T-helper 2 cell treated with Interferon-gamma antibody and Interleukin-4, amounts not matched to agents 5 μg/mL and 100 μg/mL, for 36 hours (primary cell): ENCODE data around the gene MAP2.
"Not testable (repeated sequence)": the region's sequence is repeated elsewhere in the genome, so short reads cannot be mapped to it uniquely, and the experiment has no call there.

Source experiments
- DNase-seq: peaks from one replicate; pipeline ENCODE4 v3.0.0; 2021; ENCODE audit warnings: low spot score
- H3K27ac Mint-ChIP-seq: one replicate; pipeline ENCODE4 v1.8.0; 2021; ENCODE audit warnings: mild to moderate bottlenecking, mixed read lengths
- H3K27me3 Mint-ChIP-seq: one replicate; pipeline ENCODE4 v1.8.0; 2021; ENCODE audit warnings: low read depth, mixed read lengths
- H3K36me3 Mint-ChIP-seq: one replicate; pipeline ENCODE4 v1.8.0; 2021; ENCODE audit warnings: low read depth, mixed read lengths
- H3K4me1 Mint-ChIP-seq: one replicate; pipeline ENCODE4 v1.8.0; 2021; ENCODE audit warnings: low read depth, mixed read lengths
- H3K4me3 Mint-ChIP-seq: one replicate; pipeline ENCODE4 v1.8.0; 2022; ENCODE audit warnings: mild to moderate bottlenecking, moderate library complexity, mixed read lengths
- H3K9me3 Mint-ChIP-seq: one replicate; pipeline ENCODE4 v1.8.0; 2021; ENCODE audit warnings: mixed read lengths

Gene MAP2

GRCh38 chr2:209474960-209475359 lies 51.1 kb downstream of the MAP2 start:
- no peaks in the 10 kb centered on the region for H3K36me3 Mint-ChIP-seq
- H3K9me3 Mint-ChIP-seq: no peaks in the 10 kb centered on the region
- H3K4me1 Mint-ChIP-seq: no peaks in the 10 kb centered on the region
- DNase-seq: no peak
- H3K27ac Mint-ChIP-seq: no peak overlapping the region
- no peaks in the 10 kb centered on the region for H3K27me3 Mint-ChIP-seq
- H3K4me3 Mint-ChIP-seq: no peak overlapping the region

DNA sequence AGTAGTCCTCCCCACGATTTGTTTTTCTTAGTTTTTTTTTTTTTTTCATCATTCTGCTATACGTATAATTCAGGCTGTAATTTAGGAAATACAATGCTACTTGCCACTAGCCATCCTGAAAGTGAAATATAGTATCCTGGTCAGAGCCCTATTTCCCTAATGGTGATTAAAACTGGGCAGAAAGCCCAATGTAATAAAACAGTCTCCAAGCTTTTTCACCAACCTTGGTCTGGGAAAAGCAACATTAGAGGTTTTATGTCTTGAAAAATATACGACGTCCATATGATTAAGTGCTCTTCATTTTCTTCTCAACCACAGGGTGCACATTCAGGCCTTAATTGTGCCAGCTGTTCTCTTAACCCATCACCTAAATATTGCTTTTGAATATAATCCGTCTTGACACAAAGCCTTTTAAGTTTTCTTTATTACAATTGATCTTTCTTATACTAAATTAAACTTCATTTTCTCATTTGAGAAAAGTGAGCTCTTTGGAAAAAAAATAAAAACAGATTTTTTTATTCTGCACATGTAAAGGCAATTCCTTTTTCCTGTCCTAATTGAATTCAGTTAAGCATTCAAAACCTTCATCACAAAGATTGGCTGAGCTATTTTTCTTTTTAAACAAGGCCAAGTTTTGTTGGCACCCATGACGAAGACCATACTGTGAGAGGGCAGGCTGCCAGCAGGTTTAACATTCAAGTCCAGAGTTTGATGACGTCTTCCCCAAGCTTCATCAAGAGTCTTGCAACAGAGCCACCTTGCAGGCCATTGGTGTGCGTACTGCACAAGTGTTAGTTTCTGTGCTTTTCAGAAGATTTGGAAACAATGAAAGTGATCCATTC lies 52.7 kb downstream of the MAP2 start:
- Mint-ChIP-seq H3K36me3 (no peaks in the 10 kb centered on the region), H3K27me3 (no peaks in the 10 kb centered on the region), H3K4me3 (no peak overlapping the region), H3K9me3 (no peaks in the 10 kb centered on the region), H3K27ac (no peak overlapping the region), H3K4me1 (no peaks in the 10 kb centered on the region)
- DNase-seq: no peak

DNA sequence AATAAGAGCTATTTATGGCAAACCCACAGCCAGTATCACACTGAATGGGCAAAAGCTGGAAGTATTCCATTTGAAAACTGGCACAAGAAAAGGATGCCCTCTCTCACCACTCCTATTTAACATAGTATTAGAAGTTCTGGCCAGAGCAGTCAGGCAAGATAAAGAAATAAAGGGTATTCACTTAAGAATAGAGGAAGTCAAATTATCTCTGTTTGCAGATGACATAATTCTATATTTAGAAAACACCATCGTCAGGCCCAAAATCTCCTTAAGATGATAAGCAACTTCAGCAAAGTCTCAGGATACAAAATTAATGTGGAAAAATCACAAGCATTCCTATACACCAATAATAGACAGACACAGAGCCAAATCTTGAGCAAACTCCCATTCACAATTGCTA lies 68.4 kb downstream of the MAP2 start:
- not testable (repeated sequence) for H3K4me1 Mint-ChIP-seq, H3K4me3 Mint-ChIP-seq, H3K9me3 Mint-ChIP-seq, H3K27me3 Mint-ChIP-seq, DNase-seq, H3K27ac Mint-ChIP-seq, H3K36me3 Mint-ChIP-seq

GRCh38 chr2:209495068-209495620 lies 71.3 kb downstream of the MAP2 start:
- H3K4me3 Mint-ChIP-seq, H3K36me3 Mint-ChIP-seq, H3K27ac Mint-ChIP-seq, H3K9me3 Mint-ChIP-seq, H3K4me1 Mint-ChIP-seq, DNase-seq, H3K27me3 Mint-ChIP-seq: not testable (repeated sequence)

DNA sequence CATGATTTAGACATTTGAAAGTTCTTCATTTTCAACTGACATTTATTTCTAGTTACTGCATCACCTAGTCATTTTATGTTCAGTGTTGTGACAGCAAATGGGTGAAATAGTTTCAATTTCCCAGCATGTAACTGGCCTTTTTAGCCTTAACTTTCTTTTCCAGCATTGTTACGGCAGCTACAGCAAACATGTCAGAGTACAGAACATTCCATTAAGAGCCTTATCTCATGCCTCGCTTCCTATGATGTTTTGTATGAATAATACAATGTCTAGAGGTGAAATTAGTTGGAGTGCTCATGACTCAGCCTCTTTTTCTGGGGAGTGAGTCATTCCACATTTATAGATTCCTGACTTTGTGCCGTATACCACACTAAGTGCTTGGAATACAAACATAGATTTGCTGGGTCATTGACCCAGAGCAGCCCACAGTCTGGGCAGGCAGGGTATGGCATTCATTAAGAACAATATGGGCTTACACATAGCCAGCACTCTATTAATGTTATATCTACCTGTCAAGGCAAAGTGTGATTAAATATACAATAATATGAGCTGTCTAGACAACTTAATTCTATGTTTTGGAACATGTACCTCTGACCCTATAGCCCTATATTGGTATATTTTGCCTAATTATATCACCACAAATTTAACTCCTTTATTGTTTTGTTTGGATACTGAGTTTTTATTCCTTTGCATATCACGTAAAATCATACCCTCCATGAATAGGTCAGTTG lies 72.2 kb downstream of the MAP2 start:
- Mint-ChIP-seq H3K36me3 (no peaks in the 10 kb centered on the region), H3K9me3 (no peaks in the 10 kb centered on the region), H3K4me1 (no peaks in the 10 kb centered on the region), H3K27ac (no peak overlapping the region), H3K4me3 (no peak overlapping the region), H3K27me3 (no peaks in the 10 kb centered on the region)
- no peak for DNase-seq

DNA sequence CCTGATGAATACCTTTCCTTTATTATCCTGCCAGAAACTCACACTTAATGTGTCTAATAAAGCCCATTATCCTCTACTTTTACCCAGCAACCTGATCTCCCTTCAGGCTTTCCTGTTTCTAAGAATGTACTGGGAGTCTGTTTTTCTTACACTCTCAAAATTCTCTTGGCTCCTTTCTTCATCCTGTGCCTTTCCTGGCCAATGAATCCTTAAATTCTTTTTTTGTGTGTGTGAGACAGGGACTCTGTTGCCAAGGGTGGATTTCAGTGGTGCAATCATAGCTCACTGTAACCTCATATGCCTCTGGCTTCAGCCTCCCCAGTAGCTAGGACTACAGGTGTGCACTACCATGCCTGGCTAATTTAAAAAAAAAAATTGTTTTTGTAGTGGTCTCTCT lies 72.7 kb downstream of the MAP2 start:
- Mint-ChIP-seq H3K36me3 (no peaks in the 10 kb centered on the region), H3K27me3 (no peaks in the 10 kb centered on the region), H3K9me3 (no peaks in the 10 kb centered on the region), H3K4me3 (no peak overlapping the region), H3K4me1 (no peaks in the 10 kb centered on the region), H3K27ac (no peak overlapping the region)
- no peak for DNase-seq

DNA sequence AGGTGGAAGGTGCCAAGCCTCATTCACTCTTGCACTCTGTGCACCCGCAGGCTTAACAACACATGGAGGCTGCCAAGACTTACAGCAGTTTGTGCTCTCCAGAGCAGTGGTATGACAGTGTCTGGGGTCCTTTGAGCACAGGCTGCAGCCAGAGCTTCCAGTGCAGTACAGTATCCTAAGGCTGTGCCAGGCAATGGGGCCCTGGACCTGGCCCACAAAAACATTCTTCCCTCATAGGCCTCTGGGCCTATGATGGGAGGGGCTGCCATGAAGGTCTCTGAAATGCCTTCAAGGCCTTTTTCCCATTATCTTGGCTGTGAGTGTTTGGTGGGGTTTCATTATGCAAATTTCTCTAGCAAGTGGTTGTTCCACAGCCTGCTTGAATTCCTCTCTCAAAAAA lies 74.8 kb downstream of the MAP2 start:
- no peaks in the 10 kb centered on the region for H3K27me3 Mint-ChIP-seq
- DNase-seq: no peak
- no peak overlapping the region for H3K4me3 Mint-ChIP-seq
- H3K27ac Mint-ChIP-seq: no peak overlapping the region
- no peaks in the 10 kb centered on the region for H3K36me3 Mint-ChIP-seq
- no peaks in the 10 kb centered on the region for H3K9me3 Mint-ChIP-seq
- H3K4me1 Mint-ChIP-seq: no peaks in the 10 kb centered on the region

DNA sequence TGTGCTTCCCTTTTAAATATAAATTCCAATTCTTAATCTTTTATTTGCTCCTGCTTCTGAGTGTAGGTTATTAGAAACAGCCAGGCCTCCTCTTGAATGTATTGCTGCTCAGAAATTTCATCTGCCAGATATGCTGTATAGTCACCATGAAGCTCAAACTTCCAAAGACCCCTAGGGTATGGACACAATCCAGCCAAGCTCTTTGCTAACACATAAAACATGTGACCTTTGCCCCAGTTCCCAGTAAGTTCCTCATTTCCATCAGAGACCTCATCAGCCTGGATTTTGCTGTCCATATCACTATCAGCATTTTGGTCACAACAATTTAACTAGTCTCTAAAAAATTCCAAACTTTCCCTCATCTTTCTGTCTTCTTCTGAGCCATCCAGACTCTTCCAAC lies 75.2 kb downstream of the MAP2 start:
- Mint-ChIP-seq H3K9me3 (no peaks in the 10 kb centered on the region), H3K27ac (no peak overlapping the region), H3K27me3 (no peaks in the 10 kb centered on the region), H3K4me1 (no peaks in the 10 kb centered on the region), H3K36me3 (no peaks in the 10 kb centered on the region), H3K4me3 (no peak overlapping the region)
- DNase-seq: no peak

GRCh38 chr2:209501579-209501978 lies 77.7 kb downstream of the MAP2 start:
- no peak overlapping the region for H3K4me3 Mint-ChIP-seq
- DNase-seq: no peak
- no peaks in the 10 kb centered on the region for H3K4me1 Mint-ChIP-seq
- H3K36me3 Mint-ChIP-seq: no peaks in the 10 kb centered on the region
- H3K9me3 Mint-ChIP-seq: no peaks in the 10 kb centered on the region
- no peaks in the 10 kb centered on the region for H3K27me3 Mint-ChIP-seq
- no peak overlapping the region for H3K27ac Mint-ChIP-seq

DNA sequence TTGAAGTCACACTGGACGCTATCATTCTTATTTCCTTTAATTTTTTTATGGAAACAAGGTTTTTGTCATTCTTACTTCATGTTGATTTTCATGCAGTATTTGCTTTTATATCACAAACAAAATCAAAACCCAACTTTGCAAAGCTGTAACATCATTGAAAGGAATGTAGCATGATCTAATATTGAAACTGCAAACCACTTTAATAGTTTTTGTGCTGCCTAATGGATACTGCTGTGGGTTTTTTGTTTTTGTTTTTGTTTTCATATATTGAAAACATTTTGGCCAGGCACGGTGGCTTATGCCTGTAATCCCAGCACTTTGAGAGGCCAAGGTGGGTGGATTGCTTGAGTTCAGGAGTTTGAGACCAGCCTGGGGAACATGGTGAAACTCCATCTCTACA lies 81.6 kb downstream of the MAP2 start:
- DNase-seq: no peak
- Mint-ChIP-seq H3K27ac (no peak overlapping the region), H3K27me3 (no peaks in the 10 kb centered on the region), H3K9me3 (no peaks in the 10 kb centered on the region), H3K36me3 (no peaks in the 10 kb centered on the region), H3K4me3 (no peak overlapping the region), H3K4me1 (no peaks in the 10 kb centered on the region)

- no peak overlapping the region for H3K27ac Mint-ChIP-seq
- no peaks in the 10 kb centered on the region for H3K36me3 Mint-ChIP-seq
- no peaks in the 10 kb centered on the region for H3K9me3 Mint-ChIP-seq
Observed at GRCh38 chr2:209508255-209508654, 84.4 kb downstream of the MAP2 start.

GRCh38 chr2:209511637-209512036 lies 87.8 kb downstream of the MAP2 start:
- DNase-seq: no peak
- H3K4me1 Mint-ChIP-seq: no peaks in the 10 kb centered on the region
- H3K27ac Mint-ChIP-seq: no peak overlapping the region
- H3K9me3 Mint-ChIP-seq: no peaks in the 10 kb centered on the region
- no peaks in the 10 kb centered on the region for H3K36me3 Mint-ChIP-seq
- no peaks in the 10 kb centered on the region for H3K27me3 Mint-ChIP-seq
- H3K4me3 Mint-ChIP-seq: no peak overlapping the region

More at GRCh38 chr2:209508255-209508654, 84.4 kb downstream of the MAP2 start:
- H3K4me3 Mint-ChIP-seq: no peak overlapping the region
- no peaks in the 10 kb centered on the region for H3K27me3 Mint-ChIP-seq
- DNase-seq: no peak
- no peaks in the 10 kb centered on the region for H3K4me1 Mint-ChIP-seq

- Mint-ChIP-seq H3K9me3 (no peaks in the 10 kb centered on the region), H3K4me3 (no peak overlapping the region), H3K4me1 (no peaks in the 10 kb centered on the region), H3K36me3 (no peaks in the 10 kb centered on the region), H3K27ac (no peak overlapping the region), H3K27me3 (no peaks in the 10 kb centered on the region)
- DNase-seq: no peak
Observed at GRCh38 chr2:209512971-209513370, 89.1 kb downstream of the MAP2 start.

DNA sequence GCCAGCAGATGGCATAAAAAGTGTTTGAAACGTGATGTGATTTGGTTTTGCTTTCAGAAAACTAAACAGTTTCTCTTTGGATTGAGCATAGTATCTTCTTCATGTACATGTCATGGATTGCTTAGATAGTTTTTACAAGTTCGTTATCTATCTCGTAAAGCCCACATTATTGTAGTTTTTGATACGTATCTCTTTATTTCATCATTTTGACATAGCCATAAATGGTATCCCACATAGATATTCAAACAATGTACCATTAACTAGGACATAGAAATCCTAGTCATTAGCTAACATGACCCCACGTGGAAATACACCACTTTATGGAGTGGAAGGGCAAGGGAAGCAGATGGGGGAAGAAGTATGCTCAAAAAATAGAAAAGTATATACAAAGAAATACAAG lies 93.6 kb downstream of the MAP2 start:
- Mint-ChIP-seq H3K36me3 (no peaks in the 10 kb centered on the region), H3K4me3 (no peak overlapping the region), H3K27ac (no peak overlapping the region), H3K4me1 (no peaks in the 10 kb centered on the region), H3K9me3 (no peaks in the 10 kb centered on the region), H3K27me3 (no peaks in the 10 kb centered on the region)
- no peak for DNase-seq
